IMR-90 (cell line): ENCODE measurements around the gene CDK11A. TPM values are rescaled to one million over a fixed set of nuclear protein-coding genes. Genes with fewer than 3 reads are reported as not detected.

Experiments used
- ATAC-seq: fragments of 200-7000 bp; cut with Tn5 transposase; 2 replicates; pipeline ENCODE4 v1.9.1; 2020; ENCODE audit warnings: low read depth, mild to moderate bottlenecking, moderate library complexity
- BruUV-seq: library from RNA; stranded (reverse); fragments of 400-500 nt; replicated peaks from 2 replicates; lab custom pipeline; 2021; lab: Mats Ljungman, UMichigan
- CTCF ChIA-PET: fragments of 300-600 bp; formaldehyde crosslinking; extraction: SDS; loops from one replicate; lab custom pipeline; 2021; ENCODE audit warnings: antibody characterized with exemption; lab: Yijun Ruan, JAX
- POLR2A ChIA-PET: fragments of 300-600 bp; sonication (Branson Sonifier 250); formaldehyde crosslinking; loops from one replicate; lab custom pipeline; 2022; ENCODE audit warnings: antibody characterized with exemption; ENCODE audit not compliant: unreplicated experiment; lab: Charles Lee
- DNase-seq: peaks from one replicate; pipeline ENCODE4 v3.0.0; 2013
- H2AFZ ChIP-seq: replicated peaks from 2 replicates; pipeline ENCODE3; 2013; ENCODE audit warnings: low read length, mild to moderate bottlenecking; ENCODE audit not compliant: poor library complexity
- H2AK5ac ChIP-seq: 2 replicates; pipeline ENCODE4 v1.6.1; 2013; ENCODE audit warnings: low read depth, low read length, inconsistent platforms
- H2AK9ac ChIP-seq: replicated peaks from 2 replicates; pipeline ENCODE3; 2013; ENCODE audit warnings: mild to moderate bottlenecking, low read depth, low read length, moderate library complexity; ENCODE audit not compliant: poor library complexity
- H2BK120ac ChIP-seq: 2 replicates; pipeline ENCODE4 v1.6.1; 2013; ENCODE audit warnings: low read depth, low read length, inconsistent platforms
- H2BK15ac ChIP-seq: 3 replicates; pipeline ENCODE4 v1.6.1; 2013; ENCODE audit warnings: low read depth, low read length, inconsistent platforms
- H2BK20ac ChIP-seq: 2 replicates; pipeline ENCODE4 v1.6.1; 2013; ENCODE audit warnings: low read depth, mild to moderate bottlenecking, inconsistent platforms, low read length, moderate library complexity
- H2BK5ac ChIP-seq: 2 replicates; pipeline ENCODE4 v1.6.1; 2013; ENCODE audit warnings: mild to moderate bottlenecking, low read depth, low read length, inconsistent platforms; ENCODE audit not compliant: poor library complexity, severe bottlenecking
- H3K14ac ChIP-seq: replicated peaks from 2 replicates; pipeline ENCODE4 v1.6.1; 2013; ENCODE audit warnings: low read depth, low read length, inconsistent platforms
- H3K18ac ChIP-seq: 2 replicates; pipeline ENCODE4 v1.6.1; 2013; ENCODE audit warnings: low read depth, low read length, control low read depth
- H3K23ac ChIP-seq: 2 replicates; pipeline ENCODE4 v1.6.1; 2013; ENCODE audit warnings: low read depth, low read length, inconsistent platforms
- H3K27ac ChIP-seq: 2 replicates; pipeline ENCODE4 v1.5.1; 2013; ENCODE audit warnings: mild to moderate bottlenecking, control low read depth, low read length; ENCODE audit not compliant: insufficient read depth
- H3K27me3 ChIP-seq: 2 replicates; pipeline ENCODE4 v1.6.1; 2013; ENCODE audit warnings: low read length; ENCODE audit not compliant: control insufficient read depth, insufficient read depth
- H3K36me3 ChIP-seq: 2 replicates; pipeline ENCODE4 v1.6.1; 2013; ENCODE audit warnings: low read length, mixed read lengths; ENCODE audit not compliant: control insufficient read depth, insufficient read depth
- H3K4ac ChIP-seq: 2 replicates; pipeline ENCODE4 v1.6.1; 2013; ENCODE audit warnings: low read depth, low read length, inconsistent platforms
- H3K4me1 ChIP-seq: 2 replicates; pipeline ENCODE4 v1.6.1; 2013; ENCODE audit warnings: low read length, mixed read lengths; ENCODE audit not compliant: control insufficient read depth, insufficient read depth
- H3K4me2 ChIP-seq: 2 replicates; pipeline ENCODE4 v1.6.1; 2013; ENCODE audit warnings: low read depth, mild to moderate bottlenecking, control low read depth, low read length, moderate library complexity
- H3K4me3 ChIP-seq: 2 replicates; pipeline ENCODE4 v1.5.1; 2013; ENCODE audit warnings: low read depth, mild to moderate bottlenecking, control low read depth, low read length, moderate library complexity; ENCODE audit not compliant: insufficient read depth
- H3K56ac ChIP-seq: 2 replicates; pipeline ENCODE4 v1.6.1; 2013; ENCODE audit warnings: low read length, inconsistent platforms; ENCODE audit not compliant: insufficient read depth; ENCODE audit errors: extremely low read depth
- H3K79me1 ChIP-seq, 2 experiments: 2 replicates each; pipeline ENCODE4 v1.6.1; 2013; ENCODE audit warnings: low read length in 2 of 2, inconsistent platforms in 1 of 2, low read depth in 1 of 2
- H3K9ac ChIP-seq: 2 replicates; pipeline ENCODE4 v1.6.1; 2013; ENCODE audit warnings: low read depth, low read length, control low read depth
- H3K9me1 ChIP-seq: 2 replicates; pipeline ENCODE4 v1.6.1; 2013; ENCODE audit warnings: low read length, inconsistent platforms; ENCODE audit not compliant: insufficient read depth
- H3K9me3 ChIP-seq: 2 replicates; pipeline ENCODE4 v1.6.1; 2013; ENCODE audit warnings: low read length; ENCODE audit not compliant: control insufficient read depth, insufficient read depth
- H4K20me1 ChIP-seq: 2 replicates; pipeline ENCODE4 v1.6.1; 2013; ENCODE audit warnings: low read length, inconsistent platforms; ENCODE audit not compliant: insufficient read depth
- H4K5ac ChIP-seq: 2 replicates; pipeline ENCODE4 v1.6.1; 2013; ENCODE audit warnings: mild to moderate bottlenecking, low read depth, low read length, control low read depth
- H4K8ac ChIP-seq, 2 experiments: 2 replicates each; pipeline ENCODE4 v1.6.1; 2013; ENCODE audit warnings: low read depth in 2 of 2, low read length in 2 of 2, control low read depth in 1 of 2, inconsistent platforms in 1 of 2
- H4K91ac ChIP-seq: 2 replicates; pipeline ENCODE4 v1.6.1; 2013; ENCODE audit warnings: low read depth, low read length, inconsistent platforms; ENCODE audit not compliant: insufficient read depth
- MAFK ChIP-seq: IDR thresholded peaks from 2 replicates; pipeline ENCODE4 v1.6.1; 2012; ENCODE audit warnings: low read depth, low read length, improper control_type of control experiment
- MXI1 ChIP-seq: IDR thresholded peaks from 2 replicates; pipeline ENCODE4 v1.6.1; 2012; ENCODE audit warnings: low read depth, mild to moderate bottlenecking, low read length, moderate library complexity, borderline replicate concordance
- RCOR1 ChIP-seq: IDR thresholded peaks from 2 replicates; pipeline ENCODE4 v1.6.1; 2012; ENCODE audit warnings: mild to moderate bottlenecking, low read length, improper control_type of control experiment; ENCODE audit not compliant: insufficient replicate concordance
- WGBS, 2 experiments: methylation state at CpG; one replicate each; pipeline versions ENCODE4 v1.1.5 to v1.1.7; 2013; ENCODE audit warnings: missing lambda C conversion rate in 2 of 2; ENCODE audit not compliant: insufficient read length in 1 of 2; ENCODE audit errors: extremely low coverage in 2 of 2; 5-methylcytosine and 5-hydroxymethylcytosine counted together
- dilution Hi-C: fragments of 300-500 bp; cut with HindIII; formaldehyde crosslinking; loops from one replicate; pipeline ENCODE4 v1.14.3; 2018; ENCODE audit warnings: low sequenced_read_pairs; ENCODE audit not compliant: unreplicated experiment
- in situ Hi-C: fragments of 300-500 bp; cut with MboI; formaldehyde crosslinking; loops from 3 replicates; pipeline ENCODE4 v1.14.3; 2019; ENCODE audit warnings: low sequenced_read_pairs, inconsistent platforms, mixed read lengths
- intact Hi-C: fragments of 100-400 bp; cut with micrococcal nuclease; formaldehyde crosslinking; loops from 2 replicates; pipeline ENCODE4 v1.10.0; 2022
- polyA plus RNA-seq, 3 experiments: library from polyadenylated mRNA; depleted of rRNA; stranded (reverse); fragments of >200 nt; gene quantifications; 2 replicates each; pipeline ENCODE4 v1.2.3, GENCODE V29; 2012; ENCODE audit warnings: low replicate concordance in 1 of 3
- total RNA-seq: library from RNA; depleted of rRNA; stranded (reverse); fragments of >200 nt; gene quantifications from 2 replicates; pipeline ENCODE4 v1.2.3, GENCODE V29; 2012
- TF ChIP-seq, protein P1 (sequence below): fragments of 150-350 bp; IDR thresholded peaks from 2 replicates; pipeline ENCODE4 v1.6.1; 2017; ENCODE audit warnings: mild to moderate bottlenecking, antibody characterized with exemption, low read length, low read depth

The CDK11A gene
- total and polyA plus RNA-seq, 2 of the 4 experiments (the other 2 are of a cell fraction): 1.8 to 20.0 TPM

DNA sequence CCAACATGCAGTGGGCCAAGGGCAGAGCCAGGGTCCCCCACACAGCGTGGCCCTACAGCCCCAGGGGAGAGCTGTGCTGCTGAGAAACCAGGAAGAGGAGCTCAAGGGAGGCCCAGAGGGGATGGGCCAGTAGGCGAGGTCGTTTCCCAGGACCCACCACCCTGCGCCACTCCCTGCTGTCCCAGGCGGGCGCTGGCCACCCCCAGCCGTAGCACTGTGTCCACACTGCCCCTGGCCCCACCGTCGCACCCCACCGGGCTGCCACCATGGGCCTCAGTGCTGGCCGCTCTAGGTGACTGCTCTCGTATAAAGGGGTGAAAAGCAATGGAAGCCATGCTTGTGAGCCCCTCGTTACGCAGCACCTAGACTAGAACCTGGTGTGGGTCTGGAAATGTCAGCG lies 31.7 kb upstream of the CDK11A start:
- no peak overlapping the region for H3K18ac ChIP-seq
- H3K4me3 ChIP-seq: no peak overlapping the region
- TF ChIP-seq MXI1: no peak
- no peak for TF ChIP-seq MAFK
- TF ChIP-seq, protein P1, sequence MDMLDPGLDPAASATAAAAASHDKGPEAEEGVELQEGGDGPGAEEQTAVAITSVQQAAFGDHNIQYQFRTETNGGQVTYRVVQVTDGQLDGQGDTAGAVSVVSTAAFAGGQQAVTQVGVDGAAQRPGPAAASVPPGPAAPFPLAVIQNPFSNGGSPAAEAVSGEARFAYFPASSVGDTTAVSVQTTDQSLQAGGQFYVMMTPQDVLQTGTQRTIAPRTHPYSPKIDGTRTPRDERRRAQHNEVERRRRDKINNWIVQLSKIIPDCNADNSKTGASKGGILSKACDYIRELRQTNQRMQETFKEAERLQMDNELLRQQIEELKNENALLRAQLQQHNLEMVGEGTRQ: no peak
- TF ChIP-seq RCOR1: no peak
- dilution Hi-C loops: no loop called here
- ATAC-seq (no peak), DNase-seq (no peak)
- no peak overlapping the region for H3K27ac ChIP-seq
- H3K14ac ChIP-seq: no peak overlapping the region
- peaks cover 5 to 16% of the 10 kb centered on the region in 2 experiments; a peak in 3 of 4 replicates for H3K79me1 ChIP-seq
- no peaks in the 10 kb centered on the region for H3K4me1 ChIP-seq
- peak overlapping the region; percentile 72 for H2AK9ac ChIP-seq
- H3K9me1 ChIP-seq: no peaks in the 10 kb centered on the region; the same call in 1 of the 2 replicates
- no peak overlapping the region for H3K4me2 ChIP-seq
- in situ Hi-C loops: no loop called here
- no peak overlapping the region for H2AK5ac ChIP-seq
- no peak overlapping the region for H4K91ac ChIP-seq
- H4K8ac ChIP-seq: no peak overlapping the region
- H2AFZ ChIP-seq: no peak overlapping the region
- no peak overlapping the region for H2BK20ac ChIP-seq
- ChIA-PET POLR2A (no interaction called here), CTCF (no interaction called here)
- no peaks in the 10 kb centered on the region for H3K9me3 ChIP-seq
- intact Hi-C loops: no loop called here
- H2BK5ac ChIP-seq: no peak overlapping the region
- H3K9ac ChIP-seq: no peak overlapping the region
- peaks cover 58% of the 10 kb centered on the region for H3K36me3 ChIP-seq
- H3K23ac ChIP-seq: no peak overlapping the region
- H4K5ac ChIP-seq: no peak overlapping the region
- WGBS, 2 experiments: 96% methylated on average over 13 of the region's 15 CpGs; no CpG with 5 or more reads in 1 of the 2 experiments
- no peak overlapping the region for H2BK120ac ChIP-seq
- no peak overlapping the region for H2BK15ac ChIP-seq
- no peak overlapping the region for H3K4ac ChIP-seq
- BruUV-seq: no TSS peak
- no peak overlapping the region for H3K56ac ChIP-seq
- peaks cover 13% of the 10 kb centered on the region; the same call in 1 of the 2 replicates for H4K20me1 ChIP-seq
- no peaks in the 10 kb centered on the region for H3K27me3 ChIP-seq
